ENCODE measurements around the gene UPK1B.

DNA sequence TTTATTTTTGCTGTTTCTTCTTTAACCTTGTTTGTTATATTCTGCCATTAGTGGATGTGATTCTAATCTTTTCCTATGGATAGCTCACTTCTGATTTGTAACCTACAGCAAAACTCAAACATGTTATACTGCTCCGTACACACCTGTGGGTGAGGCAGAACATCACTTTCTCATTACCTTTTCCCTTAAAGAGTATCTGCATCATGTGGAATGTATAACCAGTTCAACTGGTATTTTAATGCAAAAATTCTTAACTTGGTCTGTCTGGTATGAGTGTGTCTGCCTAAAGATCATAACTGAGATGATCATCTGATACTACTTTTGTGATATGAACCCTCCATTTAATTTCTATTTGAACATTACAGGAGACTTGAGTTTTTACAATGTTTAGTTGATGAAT lies 13.0 kb upstream of the UPK1B start:
- TF ChIP-seq CTCF (conservative IDR thresholded peaks at IDR 0.05) (no peak), ZFX (IDR thresholded peaks at IDR 0.05) (no peak)

Data from C4-2B (cell line).